HL-60/S4 treated with retinoic acid at 250 ng/mL for 4 days and 3 days (cell line): ENCODE data around the gene AKAP10.
"Not testable (repeated sequence)": the region's sequence is repeated elsewhere in the genome, so short reads cannot be mapped to it uniquely, and the experiment has no call there.

Experiments
- in situ Hi-C: fragments of 300-500 bp; cut with MboI; formaldehyde crosslinking; loops from 2 replicates; pipeline ENCODE4 v1.7.0; 2022; ENCODE audit warnings: low sequenced_read_pairs

AKAP10 gene, protein sequence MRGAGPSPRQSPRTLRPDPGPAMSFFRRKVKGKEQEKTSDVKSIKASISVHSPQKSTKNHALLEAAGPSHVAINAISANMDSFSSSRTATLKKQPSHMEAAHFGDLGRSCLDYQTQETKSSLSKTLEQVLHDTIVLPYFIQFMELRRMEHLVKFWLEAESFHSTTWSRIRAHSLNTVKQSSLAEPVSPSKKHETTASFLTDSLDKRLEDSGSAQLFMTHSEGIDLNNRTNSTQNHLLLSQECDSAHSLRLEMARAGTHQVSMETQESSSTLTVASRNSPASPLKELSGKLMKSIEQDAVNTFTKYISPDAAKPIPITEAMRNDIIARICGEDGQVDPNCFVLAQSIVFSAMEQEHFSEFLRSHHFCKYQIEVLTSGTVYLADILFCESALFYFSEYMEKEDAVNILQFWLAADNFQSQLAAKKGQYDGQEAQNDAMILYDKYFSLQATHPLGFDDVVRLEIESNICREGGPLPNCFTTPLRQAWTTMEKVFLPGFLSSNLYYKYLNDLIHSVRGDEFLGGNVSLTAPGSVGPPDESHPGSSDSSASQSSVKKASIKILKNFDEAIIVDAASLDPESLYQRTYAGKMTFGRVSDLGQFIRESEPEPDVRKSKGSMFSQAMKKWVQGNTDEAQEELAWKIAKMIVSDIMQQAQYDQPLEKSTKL

GRCh38 chr17:19977293-19978208 lies at the start of gene AKAP10:
AKAP10 (minus strand) TSS chr17:19977828; CDS start chr17:19977679, 149 bp downstream.
- in situ Hi-C loops, result loop anchor here (25.0 kb wide), 2 partner anchors 135 to 335 kb away; no protein-coding TSS in a partner anchor

GRCh38 chr17:20026960-20027359 lies 49.3 kb upstream of the AKAP10 start:
- in situ Hi-C loops, result no loop called here

DNA sequence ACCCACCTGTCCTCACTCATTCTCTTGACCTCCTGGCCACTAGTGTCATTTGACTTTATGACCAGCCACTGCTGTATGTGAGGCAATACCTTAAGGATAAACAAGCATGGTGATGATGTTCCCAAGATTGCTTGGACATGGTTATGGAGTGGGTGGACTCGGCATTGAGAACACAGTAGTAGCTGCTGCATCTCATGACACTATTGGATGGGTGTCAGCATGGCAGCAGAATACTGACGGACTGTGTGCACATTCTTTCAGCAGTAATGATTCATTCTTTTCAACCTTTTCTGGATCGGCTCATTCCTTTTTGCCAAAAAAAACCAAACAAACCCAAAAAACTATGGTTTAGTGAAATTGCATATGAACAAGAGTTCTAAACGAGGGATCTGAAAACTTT lies 45.1 kb upstream of the AKAP10 start:
- in situ Hi-C loops, result no loop called here

- in situ Hi-C loops, result not testable (repeated sequence)
Measured at GRCh38 chr17:20016475-20016992, 38.9 kb upstream of the AKAP10 start.

DNA sequence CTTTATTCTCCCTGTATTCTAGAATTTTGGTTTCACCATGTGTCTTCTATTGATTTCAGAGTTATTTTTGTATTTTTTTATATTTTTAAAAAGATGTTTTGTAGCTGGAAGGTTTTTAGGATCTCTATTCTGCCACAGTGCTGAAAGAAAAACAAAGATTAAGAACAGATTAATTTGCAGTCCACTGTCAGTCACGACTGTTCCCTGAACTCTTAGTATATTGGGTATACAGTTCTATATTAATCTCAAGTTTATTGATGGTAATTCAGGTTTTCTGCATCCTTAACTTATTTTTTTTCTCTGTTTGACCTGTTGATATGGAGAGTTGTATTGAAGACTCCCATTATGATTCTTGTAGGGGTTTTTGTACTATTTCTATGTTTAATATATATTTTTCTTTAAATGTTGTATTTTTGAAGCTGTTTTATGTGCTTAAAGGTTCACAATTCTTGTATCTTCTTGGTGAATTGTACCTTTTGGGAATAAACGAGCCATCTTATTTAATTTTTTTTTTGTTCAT lies 34.4 kb upstream of the AKAP10 start:
- in situ Hi-C loops, result no loop called here

DNA sequence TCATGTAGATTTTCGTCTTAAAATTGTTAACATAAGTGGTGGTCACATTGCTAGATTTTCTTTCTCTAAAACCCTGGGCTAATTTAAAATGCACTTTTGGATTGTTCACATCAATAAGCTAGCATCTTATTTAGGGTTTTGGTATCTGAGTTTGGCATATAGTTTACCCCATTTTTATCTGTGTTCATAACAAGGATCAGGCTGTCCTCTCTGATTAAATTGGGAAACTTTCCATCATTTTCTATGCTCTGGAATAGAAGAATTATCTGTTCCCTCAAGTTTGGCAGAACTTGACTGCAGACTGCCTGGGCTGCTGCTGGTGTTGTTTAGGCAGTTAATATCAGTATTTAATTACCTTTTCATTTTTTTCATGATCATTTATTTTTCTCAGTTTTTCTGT lies 33.3 kb upstream of the AKAP10 start:
- in situ Hi-C loops, result no loop called here

- in situ Hi-C loops, result no loop called here
Measured at GRCh38 chr17:20010099-20010863, 32.7 kb upstream of the AKAP10 start.

- in situ Hi-C loops, result no loop called here
Measured at GRCh38 chr17:20009302-20010098, 31.9 kb upstream of the AKAP10 start, which contains the start of gene SPECC1. SPECC1 (plus strand) TSS chr17:20009359; CDS start chr17:20096652, 87,293 bp downstream.

GRCh38 chr17:20009052-20009301 lies 31.3 kb upstream of the AKAP10 start:
- in situ Hi-C loops, result no loop called here

GRCh38 chr17:20008242-20009051 lies 30.8 kb upstream of the AKAP10 start:
- in situ Hi-C loops, result no loop called here

GRCh38 chr17:19996502-19996901 lies 18.9 kb upstream of the AKAP10 start:
- in situ Hi-C loops, result loop anchor here (25.0 kb wide), 2 partner anchors 116 to 316 kb away; no protein-coding TSS in a partner anchor

DNA sequence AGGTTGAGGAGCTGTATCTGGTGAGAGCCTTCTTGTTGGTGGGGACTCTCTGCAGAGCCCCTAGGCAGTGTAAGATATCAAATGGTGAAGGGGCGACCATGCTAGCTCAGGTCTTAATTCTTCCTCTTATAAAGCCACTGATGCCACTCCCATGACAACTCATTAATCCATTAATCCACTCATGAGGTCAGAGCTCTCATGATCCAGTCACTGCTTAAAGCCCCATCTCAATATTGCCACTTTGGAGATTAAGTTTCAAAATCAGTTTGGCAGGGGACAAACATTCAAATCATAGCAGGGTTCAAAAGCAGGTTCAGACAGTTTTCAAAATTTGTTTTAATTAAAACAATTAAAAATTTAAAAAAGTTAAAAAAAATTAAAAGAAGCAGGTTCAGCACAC lies 18.5 kb upstream of the AKAP10 start:
- in situ Hi-C loops, result loop anchor here (25.0 kb wide), 2 partner anchors 116 to 316 kb away; no protein-coding TSS in a partner anchor

- in situ Hi-C loops, result loop anchor here (25.0 kb wide), 2 partner anchors 119 to 319 kb away; no protein-coding TSS in a partner anchor
Measured at GRCh38 chr17:19992803-19993713, 15.4 kb upstream of the AKAP10 start.

- in situ Hi-C loops, result loop anchor here (25.0 kb wide), 2 partner anchors 121 to 321 kb away; no protein-coding TSS in a partner anchor
Measured at GRCh38 chr17:19991252-19991885, 13.7 kb upstream of the AKAP10 start.

DNA sequence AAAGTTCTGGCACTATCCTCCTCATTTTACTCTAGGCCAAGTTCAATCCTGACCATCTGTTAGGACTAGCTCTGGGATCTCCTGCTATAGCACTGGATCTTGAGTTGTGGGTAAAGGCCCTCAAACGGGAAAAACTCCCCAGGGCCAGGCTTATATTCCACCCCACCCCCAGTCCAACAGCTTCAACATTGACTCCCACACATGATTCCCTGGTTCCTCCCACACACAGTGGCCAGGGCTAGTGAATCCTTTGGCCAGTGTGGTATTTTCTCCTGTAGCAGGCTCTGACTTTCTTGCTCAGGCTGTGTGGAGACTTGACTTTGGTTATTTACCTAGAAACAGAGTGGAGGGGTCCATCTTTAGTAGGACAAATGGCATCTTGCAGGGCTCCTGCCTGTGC lies 10.3 kb upstream of the AKAP10 start:
- in situ Hi-C loops, result loop anchor here (25.0 kb wide), 2 partner anchors 124 to 324 kb away; no protein-coding TSS in a partner anchor
